GM19238 (cell line): ENCODE measurements around the gene TNFRSF8.
"Not testable (repeated sequence)": the region's sequence is repeated elsewhere in the genome, so short reads cannot be mapped to it uniquely, and the experiment has no call there.

Experiments
- DNase-seq: peaks from one replicate; pipeline ENCODE4 v3.0.0; 2011; ENCODE audit warnings: low spot score; ENCODE audit not compliant: insufficient read length

Gene TNFRSF8

GRCh38 chr1:12063141-12064072 is at the start of gene TNFRSF8:
Gene TNFRSF8 (plus strand): TSS chr1:12063303. CDS start chr1:12063599, 296 bp downstream.
- no peak for DNase-seq

- DNase-seq, result no peak
These were observed 48.7 kb upstream of the TNFRSF8 start for GRCh38 chr1:12014141-12014991.

DNA sequence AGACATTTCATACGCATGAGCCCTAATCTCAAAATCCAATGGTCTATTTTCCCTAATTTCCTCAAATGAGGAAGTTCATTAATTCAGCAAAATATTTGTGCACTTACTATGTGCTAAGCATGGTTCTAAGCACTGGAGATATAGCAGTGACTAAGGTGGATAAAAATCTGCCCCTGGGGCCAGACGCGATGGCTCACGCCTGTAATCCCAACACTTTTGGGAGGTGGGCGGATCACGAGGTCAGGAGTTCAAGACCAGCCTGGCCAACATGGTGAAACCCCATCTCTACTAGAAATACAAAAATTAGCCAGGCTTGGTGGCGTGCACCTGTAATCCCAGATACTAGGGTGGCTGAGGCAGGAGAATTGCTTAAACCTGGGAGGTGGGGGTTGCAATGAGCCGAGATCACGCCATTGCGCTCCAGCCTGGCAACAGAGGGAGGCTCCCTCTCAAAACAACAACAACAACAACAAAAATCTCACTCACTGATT is 48.1 kb upstream of the TNFRSF8 start:
- DNase-seq, result no peak

DNA sequence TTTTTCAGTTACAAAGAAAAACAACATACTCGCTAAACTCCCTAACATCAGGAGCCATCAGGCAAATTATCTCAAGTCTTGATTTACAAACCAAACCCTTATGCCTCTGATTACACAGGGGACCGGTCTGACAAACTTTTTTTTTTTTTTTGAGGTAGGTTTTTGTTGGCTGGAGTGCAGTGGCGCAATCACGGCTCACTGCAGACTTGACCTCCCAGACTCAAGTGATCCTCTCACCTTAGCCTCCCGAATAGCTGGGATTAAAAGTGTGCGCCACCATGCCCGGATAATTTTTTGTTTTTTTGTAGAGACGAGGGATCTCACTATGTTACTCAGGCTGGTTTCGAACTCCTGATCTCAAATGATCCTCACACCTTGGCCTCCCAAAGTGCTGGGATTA is 47.6 kb upstream of the TNFRSF8 start:
- no peak for DNase-seq

- no peak for DNase-seq
These were observed 46.9 kb upstream of the TNFRSF8 start for GRCh38 chr1:12016182-12016581.

GRCh38 chr1:12019858-12020509 is 43.1 kb upstream of the TNFRSF8 start:
- DNase-seq, result no peak

DNA sequence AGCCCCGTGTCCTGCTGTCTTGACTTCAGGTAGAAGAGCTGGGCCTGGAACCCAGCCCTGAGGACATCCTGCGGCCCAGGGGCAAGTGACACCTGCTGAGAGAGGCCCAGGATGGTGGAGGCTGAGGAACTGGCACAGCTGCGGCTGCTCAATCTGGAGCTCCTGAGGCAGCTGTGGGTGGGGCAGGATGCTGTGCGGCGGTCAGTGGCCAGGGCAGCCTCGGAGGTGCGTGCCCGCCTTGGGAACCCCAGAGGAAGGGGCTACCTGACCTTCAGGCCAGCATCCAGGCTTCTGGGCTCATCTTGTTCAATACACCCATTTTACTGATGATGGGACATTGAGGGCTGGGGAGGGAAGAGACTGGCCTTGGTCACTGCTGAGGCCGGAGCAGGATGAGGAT is 41.5 kb upstream of the TNFRSF8 start:
- no peak for DNase-seq

GRCh38 chr1:12022036-12022435 is 41.1 kb upstream of the TNFRSF8 start:
- no peak for DNase-seq

- DNase-seq, result no peak
These were observed 36.5 kb upstream of the TNFRSF8 start for GRCh38 chr1:12026586-12026985.

- DNase-seq, result no peak
These were observed 34.9 kb upstream of the TNFRSF8 start for GRCh38 chr1:12028248-12028647.

GRCh38 chr1:12028957-12029511 is 34.1 kb upstream of the TNFRSF8 start:
- DNase-seq, result no peak

DNA sequence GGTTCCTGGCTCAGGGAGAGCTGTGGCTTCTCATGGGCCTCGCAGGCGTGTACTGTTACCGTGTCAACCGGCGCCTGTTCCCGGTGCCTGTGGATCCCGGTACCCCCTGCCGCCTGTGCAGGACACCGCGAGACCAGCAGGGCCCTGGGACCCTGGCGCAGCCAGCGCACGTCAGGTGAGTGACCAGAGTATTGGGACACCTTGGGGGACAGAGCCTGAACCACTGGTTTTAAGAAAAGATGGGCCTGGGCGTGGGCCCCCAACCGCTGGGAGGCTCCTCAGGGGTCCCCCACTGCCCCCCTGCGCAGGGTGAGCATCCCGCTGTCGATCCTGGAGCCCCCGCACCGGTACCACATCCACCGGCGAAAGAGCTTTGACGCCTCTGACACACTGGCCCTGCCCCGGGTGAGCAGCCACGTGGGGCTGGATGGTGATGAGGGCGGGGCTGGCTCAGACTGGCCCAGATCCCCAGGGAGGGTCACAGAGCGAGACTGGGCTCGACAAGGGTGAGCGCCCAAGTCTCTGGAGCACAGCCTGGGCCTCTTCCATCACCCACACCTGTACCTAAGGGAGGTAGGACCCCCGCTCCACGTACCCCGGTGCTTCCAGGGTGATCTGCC is 33.3 kb upstream of the TNFRSF8 start:
- no peak for DNase-seq

- peak; percentile 39 for DNase-seq
These were observed 31.8 kb upstream of the TNFRSF8 start for GRCh38 chr1:12031039-12031980.

GRCh38 chr1:12032161-12032621 is 30.9 kb upstream of the TNFRSF8 start:
- no peak for DNase-seq

DNA sequence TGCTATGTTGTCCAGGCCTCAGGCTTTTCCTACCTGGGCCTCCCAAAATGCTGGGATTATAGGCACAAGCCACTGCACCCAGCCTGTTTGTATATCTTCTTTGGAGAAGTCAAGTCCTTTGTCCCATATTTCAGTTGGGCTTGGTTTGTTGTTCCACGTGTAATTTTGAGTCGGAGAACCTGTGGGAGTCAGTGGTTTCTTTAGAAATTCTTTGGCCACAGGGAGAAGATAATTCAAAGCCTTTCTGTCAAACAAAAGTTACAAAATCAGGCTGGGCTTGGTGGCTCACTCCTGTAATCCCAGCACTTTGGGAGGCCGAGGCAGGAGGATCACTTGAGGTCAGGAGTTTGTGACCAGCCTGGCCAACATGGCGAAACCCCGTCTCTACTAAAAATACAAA is 29.7 kb upstream of the TNFRSF8 start:
- DNase-seq, result not testable (repeated sequence)

- DNase-seq, result no peak
These were observed 28.7 kb upstream of the TNFRSF8 start for GRCh38 chr1:12034381-12034801.

GRCh38 chr1:12035312-12035711 is 27.8 kb upstream of the TNFRSF8 start:
- no peak for DNase-seq

DNA sequence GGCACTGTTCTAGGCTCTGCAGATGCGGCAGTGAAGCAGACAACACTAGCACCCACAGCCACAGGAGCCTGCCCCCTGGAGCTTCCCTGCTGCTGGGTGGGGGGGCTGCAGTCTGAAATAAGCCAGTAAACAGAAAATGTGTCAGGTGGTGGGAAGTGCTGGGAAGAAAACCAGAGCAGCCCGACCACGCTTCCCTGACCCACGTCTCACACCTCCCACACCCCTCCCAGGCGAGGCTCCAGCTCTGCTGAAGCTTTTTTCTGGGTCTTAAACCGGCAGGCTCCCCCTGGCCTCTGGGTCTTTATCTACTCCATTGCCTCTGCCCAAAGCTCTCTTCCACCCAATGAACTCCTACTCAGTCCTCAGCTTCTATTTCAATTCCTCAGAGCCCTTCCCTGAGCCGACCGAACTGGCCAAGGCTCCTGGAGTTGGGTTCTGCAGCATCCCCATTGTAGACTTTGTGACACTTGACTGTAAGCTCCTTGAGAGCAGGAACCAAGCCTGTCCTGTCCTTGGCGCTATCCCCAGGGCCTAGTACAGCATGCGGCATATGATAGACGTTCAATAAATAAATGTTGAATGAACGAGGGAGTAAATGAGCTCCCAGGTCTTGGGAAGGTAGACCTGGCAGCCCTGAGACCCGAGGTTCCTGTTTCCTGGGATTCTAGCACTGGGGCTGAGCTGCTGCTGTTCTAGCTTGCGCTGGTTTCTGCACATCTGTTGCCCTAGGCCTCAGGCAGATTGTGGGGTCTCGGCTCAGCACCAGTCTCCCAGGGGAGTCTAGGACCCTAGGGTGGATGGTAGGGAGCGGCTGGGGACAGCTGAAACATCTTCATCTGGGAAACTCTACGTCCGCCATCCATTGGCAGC is 25.4 kb upstream of the TNFRSF8 start:
- no peak for DNase-seq
